KOPT-K1 (cell line): ENCODE data around the gene LEP.

Experiments
- H3K27ac ChIP-seq: fragments of 200-600 bp; sonication (generic); 2 replicates; pipeline ENCODE4 v1.5.1; 2016; ENCODE audit warnings: antibody characterized with exemption, mild to moderate bottlenecking, low read depth, low read length; ENCODE audit not compliant: poor library complexity, severe bottlenecking
- H3K36me3 ChIP-seq: fragments of 200-600 bp; sonication (generic); 2 replicates; pipeline ENCODE4 v1.5.1; 2017; ENCODE audit warnings: antibody characterized with exemption, mild to moderate bottlenecking, low read length, moderate library complexity; ENCODE audit not compliant: insufficient read depth
- H3K9me3 ChIP-seq: fragments of 200-600 bp; sonication (generic); 2 replicates; pipeline ENCODE4 v1.5.1; 2017; ENCODE audit warnings: antibody characterized with exemption, low read length, mild to moderate bottlenecking; ENCODE audit not compliant: insufficient read depth, poor library complexity, severe bottlenecking

The LEP gene

GRCh38 chr7:128302139-128302538 is 61.1 kb downstream of the LEP start:
- Histone ChIP-seq H3K36me3 (peaks cover 67% of the 10 kb centered on the region), H3K27ac (no peak overlapping the region)

DNA sequence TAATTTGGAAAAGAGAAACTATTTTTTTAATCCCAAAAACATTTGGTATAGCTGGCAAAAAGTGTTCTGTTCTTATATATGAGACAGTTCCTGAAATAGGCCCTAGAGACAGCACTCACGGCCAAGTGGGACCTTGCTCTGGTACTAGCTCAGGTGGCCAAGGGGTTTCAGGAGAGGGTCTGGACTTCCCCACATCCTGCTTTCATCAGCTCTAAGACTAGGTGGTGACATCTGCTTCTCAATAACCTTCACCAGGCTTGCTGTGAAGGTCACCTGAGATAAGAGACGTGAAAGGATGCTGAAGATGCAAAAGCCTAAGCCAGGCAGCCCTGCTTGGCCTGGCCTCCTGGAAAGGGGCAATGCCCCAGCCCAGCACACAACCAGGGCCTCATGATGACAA is 62.1 kb downstream of the LEP start:
- Histone ChIP-seq H3K9me3 (no peaks in the 10 kb centered on the region), H3K27ac (no peak overlapping the region), H3K36me3 (peaks cover 77% of the 10 kb centered on the region)

More at GRCh38 chr7:128302139-128302538, 61.1 kb downstream of the LEP start:
- H3K9me3 ChIP-seq = no peaks in the 10 kb centered on the region

- Histone ChIP-seq H3K27ac (no peak overlapping the region), H3K36me3 (peaks cover 82% of the 10 kb centered on the region)
Observed at GRCh38 chr7:128303643-128304042, 62.6 kb downstream of the LEP start.

GRCh38 chr7:128304212-128304611 is 63.1 kb downstream of the LEP start:
- H3K9me3 ChIP-seq = no peaks in the 10 kb centered on the region
- no peak overlapping the region for H3K27ac ChIP-seq
- peaks cover 88% of the 10 kb centered on the region for H3K36me3 ChIP-seq

More at GRCh38 chr7:128303643-128304042, 62.6 kb downstream of the LEP start:
- H3K9me3 ChIP-seq = no peaks in the 10 kb centered on the region

DNA sequence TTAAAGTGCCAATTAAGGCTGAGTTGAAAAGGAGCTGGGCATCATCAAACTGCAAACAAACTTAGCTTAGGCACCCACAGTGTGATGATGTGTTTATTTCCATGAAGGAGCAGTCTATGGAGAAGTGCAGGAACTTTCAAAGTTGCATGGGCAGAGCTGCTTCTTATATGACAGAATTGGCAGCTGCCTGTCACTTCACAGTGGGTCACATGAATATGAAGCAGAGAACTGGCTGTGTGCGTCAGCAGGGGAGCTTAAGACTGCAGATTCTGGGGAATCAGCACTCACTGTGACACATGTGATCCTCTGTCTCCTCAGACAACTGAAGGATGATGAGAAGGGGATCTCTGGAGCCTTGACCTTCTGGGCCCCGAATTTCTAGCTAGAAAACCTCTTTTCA is 66.0 kb downstream of the LEP start:
- Histone ChIP-seq H3K9me3 (no peaks in the 10 kb centered on the region), H3K27ac (no peak overlapping the region), H3K36me3 (peaks cover 99% of the 10 kb centered on the region)
